ENCODE results near the gene MATN1. TPM values are rescaled to one million over a fixed set of nuclear protein-coding genes. Genes with fewer than 3 reads are reported as not detected.

MATN1 gene
- polyA plus RNA-seq, 2 of the 4 experiments (the other 2 are of a cell fraction), result 0.05 to 0.17 TPM

DNA sequence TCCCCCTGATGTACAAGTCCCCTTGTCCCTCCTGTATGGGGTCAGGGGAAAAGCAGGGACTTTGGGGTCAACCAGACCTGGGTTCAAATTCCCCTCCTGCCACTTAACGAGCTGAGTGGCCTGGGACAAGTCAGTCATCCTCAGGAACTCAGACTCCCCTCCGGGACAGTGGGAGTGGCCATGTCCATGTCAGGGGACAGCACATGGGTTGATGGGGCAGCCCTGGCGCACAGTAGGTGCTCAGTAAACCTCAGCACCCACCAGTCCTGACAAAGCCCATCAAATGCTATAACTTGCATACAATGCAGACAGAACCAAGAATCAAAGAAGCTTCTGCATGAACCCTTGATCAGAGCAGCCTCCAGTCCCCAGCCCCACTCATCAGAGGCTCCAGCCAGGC lies 30.0 kb downstream of the MATN1 start:
- 30% methylated on average over 3 of the region's 3 CpGs for WGBS (ENCODE audit: missing lambda C conversion rate)
- no peak for FAIRE-seq
- H3K4me2 ChIP-seq, result no peak overlapping the region
- ChIA-PET POLR2A (no interaction called here), CTCF (interaction anchor here (2.0 kb wide), 1 partner anchor 15 kb away, joined by 6 read pairs; no protein-coding TSS in a partner anchor)
- no peak for DNase-seq (ENCODE audit: low read depth in 1 of 2, low spot score in 1 of 2)
- no peak overlapping the region for H3K27ac ChIP-seq
- TF ChIP-seq EP300 (IDR thresholded peaks at IDR 0.05) (no peak), EHMT2 (IDR thresholded peaks at IDR 0.05; ENCODE audit: low read depth) (no peak), RAD21 (conservative IDR thresholded peaks at IDR 0.05 in 1 of 2, IDR thresholded peaks at IDR 0.05 in 1 of 2) (no peak)
- TF ChIP-seq, protein P1, sequence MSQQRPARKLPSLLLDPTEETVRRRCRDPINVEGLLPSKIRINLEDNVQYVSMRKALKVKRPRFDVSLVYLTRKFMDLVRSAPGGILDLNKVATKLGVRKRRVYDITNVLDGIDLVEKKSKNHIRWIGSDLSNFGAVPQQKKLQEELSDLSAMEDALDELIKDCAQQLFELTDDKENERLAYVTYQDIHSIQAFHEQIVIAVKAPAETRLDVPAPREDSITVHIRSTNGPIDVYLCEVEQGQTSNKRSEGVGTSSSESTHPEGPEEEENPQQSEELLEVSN (IDR thresholded peaks at IDR 0.05; ENCODE audit: borderline replicate concordance, low read depth), result no peak
- no peaks in the 10 kb centered on the region for H3K9me3 ChIP-seq
- ATAC-seq, result no peak
- H3K4me1 ChIP-seq, result no peaks in the 10 kb centered on the region
- H3K4me3 ChIP-seq, result no peak overlapping the region

DNA sequence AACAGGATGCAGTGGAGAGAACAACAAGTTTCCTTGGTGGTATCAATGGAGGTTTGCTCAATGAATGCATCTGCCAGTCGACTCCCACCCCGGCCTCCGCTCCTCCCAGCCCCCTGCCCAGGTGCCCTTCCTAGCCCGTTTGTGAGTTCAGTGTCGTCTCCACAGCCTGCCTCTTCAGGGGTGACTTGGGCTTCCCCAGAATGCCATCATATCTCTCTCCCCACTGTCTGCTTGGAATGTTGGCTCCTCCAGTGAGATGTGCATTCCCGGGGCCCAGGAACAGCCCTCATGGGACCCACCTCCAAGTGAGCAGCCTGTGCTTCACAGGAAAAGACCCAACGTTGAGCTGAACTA lies 30.5 kb downstream of the MATN1 start:
- ChIA-PET POLR2A (no interaction called here), CTCF (interaction anchor here (2.0 kb wide), 1 partner anchor 15 kb away, joined by 6 read pairs; no protein-coding TSS in a partner anchor)
- 34% methylated on average over 6 of the region's 7 CpGs for WGBS (ENCODE audit: missing lambda C conversion rate)
- no peak for ATAC-seq
- no peak overlapping the region for H3K27ac ChIP-seq
- H3K4me3 ChIP-seq, result no peak overlapping the region
- no peak for FAIRE-seq
- no peaks in the 10 kb centered on the region for H3K9me3 ChIP-seq
- no peak overlapping the region for H3K4me2 ChIP-seq
- DNase-seq (ENCODE audit: low read depth in 1 of 2, low spot score in 1 of 2), result no peak
- H3K4me1 ChIP-seq, result no peaks in the 10 kb centered on the region
- no peak for TF ChIP-seq EHMT2 (IDR thresholded peaks at IDR 0.05; ENCODE audit: low read depth)
- TF ChIP-seq JUNB (IDR thresholded peaks at IDR 0.05), result no peak
- TF ChIP-seq GATA3 (IDR thresholded peaks at IDR 0.05; ENCODE audit: borderline replicate concordance), result no peak
- no peak for TF ChIP-seq HEYL (CRISPR knock-in tag; IDR thresholded peaks at IDR 0.05)
- TF ChIP-seq MYC (IDR thresholded peaks at IDR 0.05; ENCODE audit: borderline replicate concordance, low read length), result no peak
- TF ChIP-seq HOXB5 (CRISPR knock-in tag; IDR thresholded peaks at IDR 0.05), result no peak
- no peak for TF ChIP-seq RARB (CRISPR knock-in tag; IDR thresholded peaks at IDR 0.05)
- no peak for TF ChIP-seq PHF8 (IDR thresholded peaks at IDR 0.05; ENCODE audit: borderline replicate concordance, low read depth)
- TF ChIP-seq ZNF302 (CRISPR knock-in tag; IDR thresholded peaks at IDR 0.05), result no peak
- no peak for TF ChIP-seq ATOH8 (CRISPR knock-in tag; IDR thresholded peaks at IDR 0.05; ENCODE audit: low read depth)
- TF ChIP-seq ZC3H11A (IDR thresholded peaks at IDR 0.05), result no peak
- no peak for TF ChIP-seq FOXS1 (CRISPR knock-in tag; IDR thresholded peaks at IDR 0.05)
- TF ChIP-seq RNF2 (IDR thresholded peaks at IDR 0.05; ENCODE audit: borderline replicate concordance, low read depth), result no peak
- no peak for TF ChIP-seq ZFP36 (IDR thresholded peaks at IDR 0.05; ENCODE audit: borderline replicate concordance, partially characterized antibody)
- no peak for TF ChIP-seq SREBF2 (IDR thresholded peaks at IDR 0.05)

DNA sequence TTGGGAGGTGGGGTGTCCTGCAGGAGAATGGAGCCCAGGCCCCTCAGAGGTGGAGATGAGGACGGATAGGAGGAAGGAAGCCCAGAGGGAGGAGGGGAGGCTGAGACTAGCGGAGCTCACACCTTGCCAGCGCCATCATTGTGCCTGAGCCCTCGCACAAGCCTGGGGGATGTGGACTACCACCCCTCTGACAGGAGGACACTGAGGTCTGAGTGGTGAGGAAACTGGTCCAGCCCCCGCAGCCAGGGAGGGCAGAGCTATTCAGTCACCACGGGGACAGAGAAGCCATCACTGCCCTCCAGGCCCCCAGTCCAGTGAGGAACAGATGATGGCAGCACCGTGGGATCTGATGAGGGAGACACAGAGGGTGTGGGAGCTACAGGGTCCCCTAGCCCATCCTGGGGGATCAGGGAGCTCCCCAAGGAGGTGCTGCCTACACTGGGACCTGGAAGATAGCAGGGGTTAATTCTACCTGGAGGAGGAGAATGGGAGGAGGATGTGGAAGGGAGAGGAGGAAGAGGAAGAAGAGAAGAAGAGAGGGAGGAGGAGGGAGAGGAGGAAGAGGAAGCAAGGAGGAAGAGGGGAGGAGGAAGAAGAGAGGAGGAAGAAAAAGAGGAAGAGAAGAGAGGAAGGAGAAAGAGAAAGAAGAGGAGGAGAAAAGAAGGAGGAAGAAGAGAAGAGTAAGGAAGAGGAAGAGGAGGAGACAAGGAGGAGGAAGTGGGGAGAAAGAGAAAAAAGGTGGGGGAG lies 31.0 kb downstream of the MATN1 start:
- CTCF ChIA-PET, result interaction anchor here (2.0 kb wide), 1 partner anchor 16 kb away, joined by 6 read pairs; no protein-coding TSS in a partner anchor
- ATAC-seq (no peak), FAIRE-seq (no peak)

GRCh38 chr1:30691480-30691879 lies 31.9 kb downstream of the MATN1 start:
- ATAC-seq (no peak), FAIRE-seq (no peak), DNase-seq (ENCODE audit: low read depth in 1 of 2, low spot score in 1 of 2) (no peak)
- ChIA-PET POLR2A (no interaction called here), CTCF (interaction anchor here (2.0 kb wide), 1 partner anchor 17 kb away, joined by 6 read pairs; no protein-coding TSS in a partner anchor)
- no peak overlapping the region for H3K27ac ChIP-seq
- H3K4me3 ChIP-seq, result no peak overlapping the region
- WGBS (ENCODE audit: missing lambda C conversion rate), result 48% methylated on average over 5 of the region's 5 CpGs
- H3K4me2 ChIP-seq, result no peak overlapping the region
- H3K4me1 ChIP-seq, result no peaks in the 10 kb centered on the region
- no peaks in the 10 kb centered on the region for H3K9me3 ChIP-seq
- TF ChIP-seq PHF8 (IDR thresholded peaks at IDR 0.05; ENCODE audit: borderline replicate concordance, low read depth) (no peak), ZC3H11A (IDR thresholded peaks at IDR 0.05) (no peak), FOSL2 (IDR thresholded peaks at IDR 0.05) (no peak), FOSL2 (CRISPR knock-in tag; IDR thresholded peaks at IDR 0.05) (no peak), MAZ (IDR thresholded peaks at IDR 0.05; ENCODE audit: borderline replicate concordance, low read depth, low read length) (no peak), ELK1 (IDR thresholded peaks at IDR 0.05; ENCODE audit: low read depth, low read length) (no peak), JUN (IDR thresholded peaks at IDR 0.05) (no peak), MAFK (IDR thresholded peaks at IDR 0.05; ENCODE audit: partially characterized antibody) (no peak), CBX2 (IDR thresholded peaks at IDR 0.05; ENCODE audit: borderline replicate concordance, low read depth) (no peak), CBX8 (IDR thresholded peaks at IDR 0.05) (no peak), EHF (CRISPR knock-in tag; IDR thresholded peaks at IDR 0.05) (no peak)
- TF ChIP-seq, protein P2, sequence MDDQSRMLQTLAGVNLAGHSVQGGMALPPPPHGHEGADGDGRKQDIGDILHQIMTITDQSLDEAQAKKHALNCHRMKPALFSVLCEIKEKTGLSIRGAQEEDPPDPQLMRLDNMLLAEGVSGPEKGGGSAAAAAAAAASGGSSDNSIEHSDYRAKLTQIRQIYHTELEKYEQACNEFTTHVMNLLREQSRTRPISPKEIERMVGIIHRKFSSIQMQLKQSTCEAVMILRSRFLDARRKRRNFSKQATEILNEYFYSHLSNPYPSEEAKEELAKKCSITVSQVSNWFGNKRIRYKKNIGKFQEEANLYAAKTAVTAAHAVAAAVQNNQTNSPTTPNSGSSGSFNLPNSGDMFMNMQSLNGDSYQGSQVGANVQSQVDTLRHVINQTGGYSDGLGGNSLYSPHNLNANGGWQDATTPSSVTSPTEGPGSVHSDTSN (IDR thresholded peaks at IDR 0.05), result no peak

More for the DNA sequence above, 31.0 kb downstream of the MATN1 start:
- Histone ChIP-seq H3K4me2 (no peak overlapping the region), H3K4me1 (no peaks in the 10 kb centered on the region), H3K27ac (no peak overlapping the region), H3K9me3 (no peaks in the 10 kb centered on the region), H3K4me3 (no peak overlapping the region)
- DNase-seq (ENCODE audit: low read depth in 1 of 2, low spot score in 1 of 2), result no peak
- POLR2A ChIA-PET, result no interaction called here
- TF ChIP-seq RNF2 (IDR thresholded peaks at IDR 0.05; ENCODE audit: borderline replicate concordance, low read depth), result no peak
- WGBS (ENCODE audit: missing lambda C conversion rate), result 50% methylated on average over 5 of the region's 7 CpGs
